AG04450 (cell line): Measurements from ENCODE around the gene TFDP2. TPM values are rescaled to one million over a fixed set of nuclear protein-coding genes. Genes with fewer than 3 reads are reported as not detected.

ENCODE experiments used
- CTCF ChIA-PET: fragments of 300-600, 350-600 bp; formaldehyde crosslinking; extraction: SDS; loops from one replicate; lab custom pipeline; 2022; ENCODE audit warnings: antibody characterized with exemption, inconsistent platforms; lab: Charles Lee
- POLR2A ChIA-PET: fragments of 350-600 bp; formaldehyde crosslinking; extraction: SDS; loops from one replicate; lab custom pipeline; 2021; ENCODE audit warnings: antibody characterized with exemption, inconsistent platforms; lab: Yijun Ruan, JAX
- DNase-seq: peaks from one replicate; pipeline ENCODE4 v3.0.0-alpha.2; 2011; ENCODE audit warnings: low read depth, low spot score
- H3K27ac ChIP-seq: one replicate; pipeline ENCODE4 v1.5.1; 2012; ENCODE audit warnings: low read depth, low read length, control low read depth
- H3K27me3 ChIP-seq: one replicate; pipeline ENCODE4 v1.6.0; 2012; ENCODE audit warnings: low read length; ENCODE audit not compliant: control insufficient read depth, insufficient read depth
- H3K4me3 ChIP-seq: 2 replicates; pipeline ENCODE4 v1.5.1; 2011; ENCODE audit warnings: mild to moderate bottlenecking, low read depth, low read length, control low read depth
- H3K9me3 ChIP-seq: 2 replicates; pipeline ENCODE4 v1.5.1; 2012; ENCODE audit warnings: low read length; ENCODE audit not compliant: control insufficient read depth, insufficient read depth
- CTCF ChIP-seq: IDR thresholded peaks from 2 replicates; pipeline ENCODE4 v1.5.1; 2011; ENCODE audit warnings: low read depth, low read length, control low read depth, inconsistent platforms
- polyA plus RNA-seq: library from polyadenylated mRNA; depleted of rRNA; stranded (reverse); fragments of >200 nt; gene quantifications from 2 replicates; pipeline ENCODE4 v1.2.3, GENCODE V29; 2011

Gene TFDP2
- polyA plus RNA-seq, 1 experiment = 63.4 TPM

GRCh38 chr3:142051351-142051750 lies 98.0 kb downstream of the TFDP2 start:
- no peak overlapping the region for H3K4me3 ChIP-seq
- no peaks in the 10 kb centered on the region for H3K9me3 ChIP-seq
- CTCF ChIA-PET = no interaction called here
- H3K27me3 ChIP-seq = no peaks in the 10 kb centered on the region
- H3K27ac ChIP-seq = no peak overlapping the region
- no peak for DNase-seq
- POLR2A ChIA-PET = no interaction called here
- no peak for TF ChIP-seq CTCF

GRCh38 chr3:142047021-142047369 lies 102.3 kb downstream of the TFDP2 start:
- no peaks in the 10 kb centered on the region; the same call in 1 of the 2 replicates for H3K9me3 ChIP-seq
- POLR2A ChIA-PET = no interaction called here
- no peak for TF ChIP-seq CTCF
- CTCF ChIA-PET = no interaction called here
- H3K4me3 ChIP-seq = no peak overlapping the region
- DNase-seq = no peak
- no peaks in the 10 kb centered on the region for H3K27me3 ChIP-seq
- H3K27ac ChIP-seq = no peak overlapping the region

GRCh38 chr3:142046320-142047020 lies 102.9 kb downstream of the TFDP2 start:
- TF ChIP-seq CTCF = no peak
- CTCF ChIA-PET = no interaction called here
- no peaks in the 10 kb centered on the region for H3K27me3 ChIP-seq
- H3K27ac ChIP-seq = no peak overlapping the region
- DNase-seq = no peak
- no peak overlapping the region for H3K4me3 ChIP-seq
- POLR2A ChIA-PET = no interaction called here
- no peaks in the 10 kb centered on the region; the same call in 1 of the 2 replicates for H3K9me3 ChIP-seq

GRCh38 chr3:142040941-142041491 lies 108.3 kb downstream of the TFDP2 start:
- no peak overlapping the region for H3K27ac ChIP-seq
- no peaks in the 10 kb centered on the region; the same call in 1 of the 2 replicates for H3K9me3 ChIP-seq
- no peak for TF ChIP-seq CTCF
- no peak for DNase-seq
- CTCF ChIA-PET = no interaction called here
- no peak overlapping the region for H3K4me3 ChIP-seq
- POLR2A ChIA-PET = interaction anchor here (0.7 kb wide), 1 partner anchor 36 kb away, joined by 3 read pairs; no protein-coding TSS in a partner anchor
- no peaks in the 10 kb centered on the region for H3K27me3 ChIP-seq

- DNase-seq = no peak
- Histone ChIP-seq H3K9me3 (no peaks in the 10 kb centered on the region), H3K27ac (no peak overlapping the region), H3K27me3 (no peaks in the 10 kb centered on the region), H3K4me3 (no peak overlapping the region)
- POLR2A ChIA-PET = no interaction called here
- TF ChIP-seq CTCF = no peak
- CTCF ChIA-PET = no interaction called here
These were observed 113.9 kb downstream of the TFDP2 start for GRCh38 chr3:142035308-142035922.
